Stimulated activated CD4-positive, alpha-beta T cell treated with anti-CD3 and anti-CD28 coated beads, Interleukin-2, amount 100 ng/mL, for 24 hours (primary cell): ENCODE data around the gene ZDHHC11B.
"Not testable (repeated sequence)": the region's sequence is repeated elsewhere in the genome, so short reads cannot be mapped to it uniquely, and the experiment has no call there.

Experiments used
- DNase-seq, 2 donors: peaks; one replicate each; pipeline ENCODE4 v3.0.0-alpha.2; 2020

The ZDHHC11B gene

GRCh38 chr5:783881-784427, 575 bp downstream of the ZDHHC11B start:
- DNase-seq: peak in 1 of 2 donors; percentile 29

GRCh38 chr5:783049-783802, 1.3 kb downstream of the ZDHHC11B start:
- DNase-seq: peak in 1 of 2 donors; percentile 38

- DNase-seq: not testable (repeated sequence)
These were observed 2.2 kb downstream of the ZDHHC11B start for GRCh38 chr5:782356-782755.

GRCh38 chr5:780571-780970, 4.0 kb downstream of the ZDHHC11B start:
- not testable (repeated sequence) for DNase-seq

- DNase-seq: not testable (repeated sequence)
These were observed 5.6 kb downstream of the ZDHHC11B start for GRCh38 chr5:778967-779366.

GRCh38 chr5:778421-778820, 6.1 kb downstream of the ZDHHC11B start:
- DNase-seq: not testable (repeated sequence)

- peak in 1 of 2 donors; percentile 18 for DNase-seq
These were observed 6.8 kb downstream of the ZDHHC11B start for GRCh38 chr5:777756-778161.

GRCh38 chr5:776862-777711, 7.4 kb downstream of the ZDHHC11B start:
- peak in 1 of 2 donors; percentile 17 for DNase-seq

- peak in 1 of 2 donors; percentile 19 for DNase-seq
These were observed 8.3 kb downstream of the ZDHHC11B start for GRCh38 chr5:775961-776861.

- not testable (repeated sequence) for DNase-seq
These were observed 9.0 kb downstream of the ZDHHC11B start for GRCh38 chr5:775595-775960.

GRCh38 chr5:774854-775505, 9.5 kb downstream of the ZDHHC11B start:
- DNase-seq: not testable (repeated sequence)

- peak in 1 of 2 donors; percentile 18 for DNase-seq
These were observed 10.2 kb downstream of the ZDHHC11B start for GRCh38 chr5:774304-774703.

GRCh38 chr5:773517-774264, 10.8 kb downstream of the ZDHHC11B start:
- DNase-seq: no peak

- DNase-seq: peak in 1 of 2 donors; percentile 18
These were observed 11.6 kb downstream of the ZDHHC11B start for GRCh38 chr5:772931-773330.

- peak in 1 of 2 donors; percentile 9 for DNase-seq
These were observed 12.0 kb downstream of the ZDHHC11B start for GRCh38 chr5:772547-772890.

GRCh38 chr5:771841-772546, 12.5 kb downstream of the ZDHHC11B start:
- peak in 1 of 2 donors; percentile 11 for DNase-seq

GRCh38 chr5:771087-771781, 13.3 kb downstream of the ZDHHC11B start:
- not testable (repeated sequence) for DNase-seq

GRCh38 chr5:770585-770984, 13.9 kb downstream of the ZDHHC11B start:
- not testable (repeated sequence) for DNase-seq

- DNase-seq: not testable (repeated sequence)
These were observed 14.9 kb downstream of the ZDHHC11B start for GRCh38 chr5:769485-770145.
